ENCODE results near the gene ZRANB3. TPM values are rescaled to one million over a fixed set of nuclear protein-coding genes. Genes with fewer than 3 reads are reported as not detected.

ZRANB3 gene
- total and polyA plus RNA-seq, 10 of the 15 experiments (the other 5 are each of a cell fraction or from before 2014, with no cell fraction given) = 5.6 to 11.4 (median 9.9) TPM

- BruUV-seq (replicated peaks) = no TSS peak
- WGBS (ENCODE audit: insufficient coverage, insufficient replicate concordance, low lambda C conversion rate, missing lambda C conversion rate) = 79% methylated on average over 5 of the region's 5 CpGs
- CTCF ChIA-PET = no interaction called here
- SMC1A ChIA-PET (ENCODE audit: uncharacterized antibody, unreplicated experiment) = no interaction called here
- H3K4me2 ChIP-seq (ENCODE audit: control insufficient read depth, insufficient read depth) = no peak overlapping the region
- no peak overlapping the region for H3K27ac ChIP-seq (ENCODE audit: control insufficient read depth, insufficient read depth)
- RAD21 ChIA-PET (ENCODE audit: unreplicated experiment) = no interaction called here
- POLR2A ChIA-PET = no interaction called here
- in situ Hi-C loops (cut with MboI) (no loop called here), intact Hi-C loops (cut with micrococcal nuclease; ENCODE audit: unreplicated experiment) (no loop called here)
- no peaks in the 10 kb centered on the region for H4K20me1 ChIP-seq (ENCODE audit: control insufficient read depth, insufficient read depth)
- TF ChIP-seq DPF2 (IDR thresholded peaks at IDR 0.05) (no peak), MLLT1 (IDR thresholded peaks at IDR 0.05) (no peak), CREM (IDR thresholded peaks at IDR 0.05; ENCODE audit: low read depth) (no peak), SUZ12 (IDR thresholded peaks at IDR 0.05; ENCODE audit: unreplicated experiment) (no peak), USF1 (IDR thresholded peaks at IDR 0.05; ENCODE audit: borderline replicate concordance, extremely low read length, insufficient read depth, low read depth, low read length) (no peak), SPI1 (IDR thresholded peaks at IDR 0.05; ENCODE audit: borderline replicate concordance, insufficient read depth, low read depth, low read length) (no peak), MEF2A (IDR thresholded peaks at IDR 0.05; ENCODE audit: insufficient read depth, low read depth, low read length) (no peak), MYC (IDR thresholded peaks at IDR 0.05; ENCODE audit: insufficient read depth, insufficient read length, insufficient replicate concordance, low read length, severe bottlenecking) (no peak), ZNF622 (IDR thresholded peaks at IDR 0.05) (no peak), ZNF207 (IDR thresholded peaks at IDR 0.05; ENCODE audit: borderline replicate concordance) (no peak)
- TF ChIP-seq, protein P1, sequence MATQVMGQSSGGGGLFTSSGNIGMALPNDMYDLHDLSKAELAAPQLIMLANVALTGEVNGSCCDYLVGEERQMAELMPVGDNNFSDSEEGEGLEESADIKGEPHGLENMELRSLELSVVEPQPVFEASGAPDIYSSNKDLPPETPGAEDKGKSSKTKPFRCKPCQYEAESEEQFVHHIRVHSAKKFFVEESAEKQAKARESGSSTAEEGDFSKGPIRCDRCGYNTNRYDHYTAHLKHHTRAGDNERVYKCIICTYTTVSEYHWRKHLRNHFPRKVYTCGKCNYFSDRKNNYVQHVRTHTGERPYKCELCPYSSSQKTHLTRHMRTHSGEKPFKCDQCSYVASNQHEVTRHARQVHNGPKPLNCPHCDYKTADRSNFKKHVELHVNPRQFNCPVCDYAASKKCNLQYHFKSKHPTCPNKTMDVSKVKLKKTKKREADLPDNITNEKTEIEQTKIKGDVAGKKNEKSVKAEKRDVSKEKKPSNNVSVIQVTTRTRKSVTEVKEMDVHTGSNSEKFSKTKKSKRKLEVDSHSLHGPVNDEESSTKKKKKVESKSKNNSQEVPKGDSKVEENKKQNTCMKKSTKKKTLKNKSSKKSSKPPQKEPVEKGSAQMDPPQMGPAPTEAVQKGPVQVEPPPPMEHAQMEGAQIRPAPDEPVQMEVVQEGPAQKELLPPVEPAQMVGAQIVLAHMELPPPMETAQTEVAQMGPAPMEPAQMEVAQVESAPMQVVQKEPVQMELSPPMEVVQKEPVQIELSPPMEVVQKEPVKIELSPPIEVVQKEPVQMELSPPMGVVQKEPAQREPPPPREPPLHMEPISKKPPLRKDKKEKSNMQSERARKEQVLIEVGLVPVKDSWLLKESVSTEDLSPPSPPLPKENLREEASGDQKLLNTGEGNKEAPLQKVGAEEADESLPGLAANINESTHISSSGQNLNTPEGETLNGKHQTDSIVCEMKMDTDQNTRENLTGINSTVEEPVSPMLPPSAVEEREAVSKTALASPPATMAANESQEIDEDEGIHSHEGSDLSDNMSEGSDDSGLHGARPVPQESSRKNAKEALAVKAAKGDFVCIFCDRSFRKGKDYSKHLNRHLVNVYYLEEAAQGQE (IDR thresholded peaks at IDR 0.05; ENCODE audit: low read depth, low read length) = no peak
- no peak for ATAC-seq
- H3K79me2 ChIP-seq (ENCODE audit: control insufficient read depth, insufficient read depth, low read length) = no peaks in the 10 kb centered on the region
- no peak for FAIRE-seq
- no peaks in the 10 kb centered on the region for H3K27me3 ChIP-seq (replicated peaks in 1 of 2; ENCODE audit: control insufficient read depth in 2 of 2, insufficient read depth in 2 of 2, low read length in 1 of 2)
- no peak for DNase-seq (ENCODE audit: low read depth, low spot score)
- peaks cover 4% of the 10 kb centered on the region; the same call in 2 of the 3 replicates for H3K9me3 ChIP-seq (replicated peaks; ENCODE audit: control insufficient read depth, insufficient read depth, low read length)
- H2AFZ ChIP-seq (ENCODE audit: control insufficient read depth, low read depth, low read length) = no peak overlapping the region
- no peaks in the 10 kb centered on the region; a peak in 1 of 4 replicates for H3K36me3 ChIP-seq (ENCODE audit: control insufficient read depth in 2 of 2, insufficient read depth in 2 of 2, low read length in 1 of 2)
- no peak overlapping the region for H3K4me3 ChIP-seq
- no peaks in the 10 kb centered on the region for H3K4me1 ChIP-seq (ENCODE audit: control insufficient read depth, insufficient read depth, low read length)
- H3K9ac ChIP-seq (ENCODE audit: control insufficient read depth, insufficient read depth, low read length) = no peak overlapping the region
Observed at GRCh38 chr2:135248611-135249010, 282.4 kb downstream of the ZRANB3 start.

Data from GM12878 (cell line).